H1 (cell line): ENCODE measurements around the gene ATP5PB. TPM values are rescaled to one million over a fixed set of nuclear protein-coding genes. Genes with fewer than 3 reads are reported as not detected.

ENCODE experiments used
- CTCF ChIA-PET: fragments of 300-600 bp; sonication (Branson Sonifier 250); formaldehyde crosslinking; loops from one replicate; lab custom pipeline; 2021; ENCODE audit not compliant: partially characterized antibody; lab: Charles Lee
- POLR2A ChIA-PET: fragments of 300-600 bp; sonication (Branson Sonifier 250); formaldehyde crosslinking; loops from one replicate; lab custom pipeline; 2021; ENCODE audit warnings: inconsistent platforms; ENCODE audit not compliant: partially characterized antibody; lab: Charles Lee
- DNase-seq, 2 experiments: peaks; one replicate each; pipeline versions ENCODE4 v3.0.0 to v3.0.0-alpha.2; 2010 to 2022; ENCODE audit warnings: low spot score in 2 of 2, low read depth in 1 of 2, mixed read lengths in 1 of 2
- FAIRE-seq: peaks from 2 replicates; lab custom pipeline; 2011; peaks lifted over from hg19 to GRCh38; lab: Jason Lieb, UNC
- H2AFZ ChIP-seq: 2 replicates; pipeline ENCODE4 v1.8.1; 2012; ENCODE audit warnings: low read length, inconsistent platforms
- H2AK5ac ChIP-seq: 2 replicates; pipeline ENCODE4 v1.6.1; 2013; ENCODE audit warnings: low read depth, low read length
- H2BK120ac ChIP-seq: replicated peaks from 2 replicates; pipeline ENCODE3; 2013; ENCODE audit warnings: low read depth, low read length, inconsistent platforms
- H2BK12ac ChIP-seq: 2 replicates; pipeline ENCODE4 v1.6.1; 2013; ENCODE audit warnings: low read depth, low read length
- H2BK15ac ChIP-seq: 2 replicates; pipeline ENCODE4 v1.6.1; 2013; ENCODE audit warnings: low read length
- H2BK20ac ChIP-seq: 2 replicates; pipeline ENCODE4 v1.6.1; 2013; ENCODE audit warnings: low read length
- H2BK5ac ChIP-seq: 2 replicates; pipeline ENCODE4 v1.6.1; 2013; ENCODE audit warnings: low read depth, low read length
- H3K14ac ChIP-seq: 2 replicates; pipeline ENCODE4 v1.6.1; 2013; ENCODE audit warnings: inconsistent platforms; ENCODE audit not compliant: insufficient read length
- H3K18ac ChIP-seq: 2 replicates; pipeline ENCODE4 v1.6.1; 2013; ENCODE audit warnings: low read length; ENCODE audit errors: extremely low read depth
- H3K23ac ChIP-seq: 2 replicates; pipeline ENCODE4 v1.6.1; 2013; ENCODE audit warnings: inconsistent platforms; ENCODE audit not compliant: insufficient read length
- H3K23me2 ChIP-seq: 2 replicates; pipeline ENCODE4 v1.6.1; 2013; ENCODE audit warnings: low read depth, low read length
- H3K27ac ChIP-seq: 2 replicates; pipeline ENCODE4 v1.6.1; 2011; ENCODE audit warnings: low read depth, low read length, inconsistent platforms
- H3K27me3 ChIP-seq, 4 experiments: replicated peaks in 1 of 4; 1 replicate in 1 of 4; 2 replicates in 3 of 4; pipeline versions ENCODE4 v1.6.1 to v1.8.1; 2011 to 2013; ENCODE audit warnings: low read length in 3 of 4, mild to moderate bottlenecking in 3 of 4, inconsistent platforms in 2 of 4, mixed read lengths in 2 of 4, moderate library complexity in 1 of 4; ENCODE audit not compliant: control insufficient read depth in 3 of 4, insufficient read depth in 3 of 4; ENCODE audit errors: extremely low read depth in 1 of 4
- H3K36me3 ChIP-seq, 4 experiments: 2 replicates each; pipeline versions ENCODE4 v1.6.1 to v1.8.1; 2011 to 2013; ENCODE audit warnings: mild to moderate bottlenecking in 4 of 4, low read length in 3 of 4, moderate library complexity in 2 of 4, control low read depth in 1 of 4, inconsistent platforms in 1 of 4; ENCODE audit not compliant: insufficient read depth in 4 of 4, control insufficient read depth in 2 of 4
- H3K4ac ChIP-seq: replicated peaks from 2 replicates; pipeline ENCODE3; 2013; ENCODE audit warnings: low read length, low read depth, mixed read lengths, inconsistent platforms; ENCODE audit not compliant: insufficient read length
- H3K4me1 ChIP-seq, 4 experiments: replicated peaks in 1 of 4; 1 replicate in 1 of 4; 2 replicates in 3 of 4; pipeline versions ENCODE4 v1.6.1 to v1.8.1; 2011 to 2013; ENCODE audit warnings: low read length in 3 of 4, inconsistent platforms in 2 of 4, mixed read lengths in 1 of 4; ENCODE audit not compliant: insufficient read depth in 4 of 4, control insufficient read depth in 3 of 4
- H3K4me2 ChIP-seq, 2 experiments: 2 replicates each; pipeline versions ENCODE4 v1.6.1 to v1.8.1; 2011 to 2013; ENCODE audit warnings: low read depth in 2 of 2, low read length in 2 of 2, control low read depth in 1 of 2, inconsistent platforms in 1 of 2, mild to moderate bottlenecking in 1 of 2; ENCODE audit not compliant: insufficient read depth in 1 of 2
- H3K4me3 ChIP-seq, 4 experiments: fragments of 200-600, 300-600 bp in 1 of 4; sonication (generic), shearing (Covaris generic), sonication (Bioruptor Twin) in 1 of 4; 2 replicates each; pipeline versions ENCODE4 v1.5.1 to v1.8.1; 2011 to 2016; ENCODE audit warnings: low read length in 4 of 4, low read depth in 3 of 4, control low read depth in 2 of 4, inconsistent platforms in 2 of 4, mild to moderate bottlenecking in 2 of 4, mixed read lengths in 1 of 4, moderate library complexity in 1 of 4; ENCODE audit not compliant: insufficient read depth in 2 of 4; ENCODE audit errors: extremely low read depth in 1 of 4
- H3K56ac ChIP-seq: replicated peaks from 2 replicates; pipeline ENCODE3; 2013; ENCODE audit warnings: low read depth, mild to moderate bottlenecking, mixed read lengths, low read length, inconsistent platforms; ENCODE audit not compliant: insufficient read length
- H3K79me1 ChIP-seq: 2 replicates; pipeline ENCODE4 v1.6.1; 2013; ENCODE audit warnings: low read depth, low read length, control low read depth
- H3K79me2 ChIP-seq, 2 experiments: 2 replicates each; pipeline versions ENCODE4 v1.6.1 to v1.8.1; 2012 to 2013; ENCODE audit warnings: low read length in 2 of 2, mild to moderate bottlenecking in 2 of 2, inconsistent platforms in 1 of 2; ENCODE audit not compliant: insufficient read depth in 2 of 2, control insufficient read depth in 1 of 2
- H3K9ac ChIP-seq, 4 experiments: replicated peaks in 1 of 4; 1 replicate in 1 of 4; 2 replicates in 3 of 4; pipeline versions ENCODE4 v1.6.1 to v1.8.1; 2011 to 2013; ENCODE audit warnings: low read depth in 3 of 4, low read length in 3 of 4, control low read depth in 2 of 4, mild to moderate bottlenecking in 2 of 4, moderate library complexity in 2 of 4, inconsistent platforms in 1 of 4; ENCODE audit errors: extremely low read depth in 1 of 4
- H3K9me3 ChIP-seq, 2 experiments: 2 replicates each; pipeline versions ENCODE4 v1.6.1 to v1.8.1; 2012 to 2013; ENCODE audit warnings: mild to moderate bottlenecking in 2 of 2, moderate library complexity in 2 of 2, control low read depth in 1 of 2, inconsistent platforms in 1 of 2, low read depth in 1 of 2, low read length in 1 of 2, mixed read lengths in 1 of 2; ENCODE audit not compliant: insufficient read depth in 2 of 2
- H4K20me1 ChIP-seq, 2 experiments: replicated peaks in 1 of 2; 2 replicates each; pipeline versions ENCODE3 to v1.8.1; 2011 to 2013; ENCODE audit warnings: inconsistent platforms in 2 of 2, low read length in 2 of 2, mild to moderate bottlenecking in 1 of 2; ENCODE audit not compliant: insufficient read depth in 2 of 2, control insufficient read depth in 1 of 2
- H4K5ac ChIP-seq: 2 replicates; pipeline ENCODE4 v1.6.1; 2013; ENCODE audit warnings: low read length, low read depth, mixed read lengths, inconsistent platforms; ENCODE audit not compliant: insufficient read length
- H4K8ac ChIP-seq: 2 replicates; pipeline ENCODE4 v1.8.0; 2013; ENCODE audit warnings: mild to moderate bottlenecking, moderate library complexity, low read length, inconsistent platforms; ENCODE audit not compliant: insufficient read depth; ENCODE audit errors: extremely low read depth
- H4K91ac ChIP-seq: replicated peaks from 2 replicates; pipeline ENCODE3; 2013; ENCODE audit warnings: low read length, mixed read lengths, inconsistent platforms; ENCODE audit not compliant: insufficient read length
- BCL11A ChIP-seq, 2 experiments: IDR thresholded peaks; one replicate each; pipeline ENCODE4 v1.6.1; 2011; ENCODE audit warnings: low read depth in 2 of 2, low read length in 2 of 2, mild to moderate bottlenecking in 2 of 2
- CEBPB ChIP-seq: IDR thresholded peaks from 2 replicates; pipeline ENCODE4 v1.6.1; 2012; ENCODE audit warnings: low read depth, low read length
- EZH2 ChIP-seq: fragments of 200-600 bp; sonication (generic); IDR thresholded peaks from 2 replicates; pipeline ENCODE4 v1.7.1; 2012; ENCODE audit warnings: low read depth, mild to moderate bottlenecking, moderate library complexity, low read length, inconsistent platforms; ENCODE audit not compliant: severe bottlenecking
- JUN ChIP-seq: IDR thresholded peaks from 2 replicates; pipeline ENCODE4 v1.6.1; 2011; ENCODE audit warnings: low read depth, mild to moderate bottlenecking, improper control_type of control experiment, low read length
- SIN3A ChIP-seq, 2 experiments: IDR thresholded peaks in 1 of 2; conservative IDR thresholded peaks in 1 of 2; 2 replicates each; pipeline ENCODE4 v1.6.1; 2011 to 2012; ENCODE audit warnings: low read length in 2 of 2, improper control_type of control experiment in 1 of 2, low read depth in 1 of 2, mild to moderate bottlenecking in 1 of 2
- SIRT6 ChIP-seq: IDR thresholded peaks from one replicate; pipeline ENCODE4 v1.7.1; 2012; ENCODE audit warnings: low read length, inconsistent platforms
- SIX5 ChIP-seq: IDR thresholded peaks from 2 replicates; pipeline ENCODE4 v1.6.1; 2011; ENCODE audit warnings: mild to moderate bottlenecking, low read depth, low read length
- TAF7 ChIP-seq: optimal IDR thresholded peaks from 2 replicates; pipeline ENCODE3; 2011; ENCODE audit warnings: low read depth, mild to moderate bottlenecking, inconsistent platforms, low read length, moderate library complexity, borderline replicate concordance
- TCF12 ChIP-seq: IDR thresholded peaks from 2 replicates; pipeline ENCODE4 v1.6.1; 2011; ENCODE audit warnings: low read depth, mild to moderate bottlenecking, low read length
- TEAD4 ChIP-seq: IDR thresholded peaks from 2 replicates; pipeline ENCODE4 v1.6.1; 2012; ENCODE audit warnings: low read depth, low read length, inconsistent platforms, mixed read lengths
- ZNF274 ChIP-seq: IDR thresholded peaks from 2 replicates; pipeline ENCODE4 v1.7.0; 2012; ENCODE audit warnings: low read length, borderline replicate concordance; ENCODE audit errors: extremely low read depth
- WGBS, 2 experiments: shearing (Covaris generic) in 1 of 2; methylation state at CpG; one replicate each; pipeline versions ENCODE4 v1.1.6 to v1.1.7; 2013 to 2015; ENCODE audit warnings: low lambda C conversion rate in 2 of 2, mixed read lengths in 2 of 2, inconsistent platforms in 1 of 2, low coverage in 1 of 2, missing lambda C conversion rate in 1 of 2; ENCODE audit not compliant: insufficient replicate concordance in 2 of 2, insufficient coverage in 1 of 2, insufficient read length in 1 of 2; ENCODE audit errors: extremely low coverage in 1 of 2, missing lambda C conversion rate in 1 of 2; 5-methylcytosine and 5-hydroxymethylcytosine counted together
- polyA plus RNA-seq, 7 experiments: library from polyadenylated mRNA; depleted of rRNA in 3 of 7; stranded (reverse) in 5 of 7; unstranded in 2 of 7; fragments of >200 nt in 5 of 7; fragments of 200-250 nt in 2 of 7; gene quantifications; 1 replicate in 5 of 7; 2 replicates in 1 of 7; 4 replicates in 1 of 7; pipeline versions ENCODE4 v1.2.1 to v1.2.3, GENCODE V29; 2011 to 2013; ENCODE audit warnings: missing spikeins in 2 of 7, mixed read lengths in 2 of 7
- total RNA-seq: library from RNA; stranded (reverse); fragmentation: NEBNext Ultra II Directional; extraction: Animal tissue kit (Norgen Biotek cat#: 25700); gene quantifications from 2 replicates; pipeline ENCODE4 v1.2.1, GENCODE V29; 2021
- TF ChIP-seq, protein P1 (sequence below): IDR thresholded peaks from 2 replicates; pipeline ENCODE4 v1.6.1; 2011; ENCODE audit warnings: low read depth, mild to moderate bottlenecking, low read length; ENCODE audit not compliant: insufficient read depth

Gene ATP5PB
- total and polyA plus RNA-seq, 2 of the 8 experiments (the other 6 are each of a cell fraction or from before 2014, with no cell fraction given): 232 to 262 TPM

DNA sequence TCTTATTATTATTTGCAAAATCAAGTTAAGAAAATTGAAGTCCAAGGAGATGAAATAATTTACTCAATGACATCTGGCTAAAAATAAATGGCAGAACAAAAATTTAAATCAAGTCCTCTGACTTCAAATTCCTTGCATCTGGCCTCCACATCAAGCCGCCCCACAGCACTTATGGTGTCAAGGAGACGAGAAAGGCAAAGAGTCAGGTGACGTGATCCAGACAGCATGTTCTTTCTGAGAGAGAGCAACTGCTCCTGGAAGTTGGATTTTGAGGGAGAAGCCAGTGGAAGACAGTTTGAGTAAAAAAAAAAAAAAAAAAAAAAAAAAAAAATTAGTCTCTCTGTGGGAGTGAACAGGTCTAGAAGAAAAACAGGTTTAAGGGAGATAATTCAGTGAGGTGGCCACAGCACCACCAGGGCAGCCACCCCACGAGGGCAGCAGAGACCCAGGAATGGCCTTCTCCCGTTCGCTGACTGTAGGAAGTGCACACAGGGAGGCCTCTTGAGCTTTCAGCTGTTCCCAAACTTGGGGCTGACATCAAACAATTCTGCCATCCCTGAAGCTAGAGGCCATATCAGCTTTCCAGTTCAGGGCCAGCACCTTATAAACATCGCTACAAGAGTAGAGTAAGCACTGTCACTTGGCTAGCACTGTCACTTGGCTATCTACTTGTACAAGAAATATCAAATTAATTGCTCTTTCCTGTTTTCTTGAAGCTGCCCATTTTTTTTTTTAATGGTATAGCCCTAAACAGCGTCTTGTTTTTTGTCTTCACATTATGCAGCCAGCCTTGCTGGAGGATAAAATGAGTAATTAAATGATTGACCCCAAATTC is 32.3 kb downstream of the ATP5PB start:
- no peak overlapping the region for H3K14ac ChIP-seq
- H3K79me1 ChIP-seq: no peaks in the 10 kb centered on the region
- FAIRE-seq (no peak), DNase-seq (peak; percentile 43 to 75)
- H4K20me1 ChIP-seq: no peaks in the 10 kb centered on the region
- ChIA-PET CTCF (interaction anchor here (0.7 to 3.7 kb wide), 32 partner anchors 9 to 290 kb away, joined by 3 to 30 read pairs (median 4); partner anchors contain the start of genes ADORA3, DDX20 and TMIGD3), POLR2A (interaction anchor here (0.9 kb wide), 1 partner anchor 137 kb away, joined by 4 read pairs; no protein-coding TSS in a partner anchor)
- no peak overlapping the region for H3K56ac ChIP-seq
- H3K4me1 ChIP-seq: no peaks in the 10 kb centered on the region
- no peak overlapping the region for H2BK15ac ChIP-seq
- no peak overlapping the region for H2BK12ac ChIP-seq
- H3K27ac ChIP-seq: no peak overlapping the region
- no peak overlapping the region for H3K18ac ChIP-seq
- H2AFZ ChIP-seq: no peak overlapping the region
- no peak overlapping the region for H2BK5ac ChIP-seq
- H3K9me3 ChIP-seq: no peaks in the 10 kb centered on the region
- H2AK5ac ChIP-seq: no peak overlapping the region
- 62% methylated on average over 8 of the region's 8 CpGs; no CpG with 5 or more reads in 1 of the 2 experiments for WGBS, 2 experiments
- H3K4me2 ChIP-seq: no peak overlapping the region
- no peak overlapping the region for H2BK120ac ChIP-seq
- H3K79me2 ChIP-seq: no peaks in the 10 kb centered on the region
- H4K5ac ChIP-seq: no peak overlapping the region
- no peak overlapping the region for H4K8ac ChIP-seq
- no peaks in the 10 kb centered on the region for H3K23me2 ChIP-seq
- no peak overlapping the region for H3K4me3 ChIP-seq
- no peaks in the 10 kb centered on the region for H3K36me3 ChIP-seq
- no peak overlapping the region for H3K23ac ChIP-seq
- no peak overlapping the region for H2BK20ac ChIP-seq
- no peak overlapping the region for H3K9ac ChIP-seq
- H3K4ac ChIP-seq: no peak overlapping the region
- H3K27me3 ChIP-seq: no peaks in the 10 kb centered on the region
- H4K91ac ChIP-seq: no peak overlapping the region
- TF ChIP-seq BCL11A (IDR thresholded peaks at IDR 0.05; ENCODE audit: low read depth in 2 of 2, low read length in 2 of 2): no peak
- no peak for TF ChIP-seq SIX5
- no peak for TF ChIP-seq TCF12
- TF ChIP-seq CEBPB: no peak
- TF ChIP-seq JUN: no peak
- no peak for TF ChIP-seq ZNF274
- TF ChIP-seq TAF7: no peak
- no peak for TF ChIP-seq TEAD4
- no peak for TF ChIP-seq EZH2
- TF ChIP-seq SIN3A (conservative IDR thresholded peaks at IDR 0.05 in 1 of 2, IDR thresholded peaks at IDR 0.05 in 1 of 2; ENCODE audit: low read depth in 1 of 2, low read length in 2 of 2): 0 out of 4 replicates have a peak, but pooled peaks of 1 of the 2 experiments have one; percentile 29
- TF ChIP-seq, protein P1, sequence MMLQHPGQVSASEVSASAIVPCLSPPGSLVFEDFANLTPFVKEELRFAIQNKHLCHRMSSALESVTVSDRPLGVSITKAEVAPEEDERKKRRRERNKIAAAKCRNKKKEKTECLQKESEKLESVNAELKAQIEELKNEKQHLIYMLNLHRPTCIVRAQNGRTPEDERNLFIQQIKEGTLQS: no peak
- TF ChIP-seq SIRT6: no peak
